Testis (tissue), 3 donors: ENCODE results near the gene CABP4. TPM values are rescaled to one million over a fixed set of nuclear protein-coding genes. Genes with fewer than 3 reads are reported as not detected.
"Not testable (repeated sequence)": the region's sequence is repeated elsewhere in the genome, so short reads cannot be mapped to it uniquely, and the experiment has no call there.

ENCODE experiments used
- DNase-seq: peaks from one replicate; pipeline ENCODE4 v3.0.0-alpha.2; 2019
- H3K27ac ChIP-seq, 2 donors: fragments of 200-600 bp; sonication (generic); one replicate each; pipeline ENCODE4 v1.5.1; 2019
- H3K27me3 ChIP-seq: fragments of 200-600 bp; sonication (generic); one replicate; pipeline ENCODE4 v1.5.1; 2019
- H3K36me3 ChIP-seq: fragments of 200-600 bp; sonication (generic); one replicate; pipeline ENCODE4 v1.5.1; 2017; ENCODE audit warnings: low read depth; ENCODE audit errors: missing control alignments
- H3K4me1 ChIP-seq: fragments of 200-600 bp; sonication (generic); one replicate; pipeline ENCODE4 v1.5.1; 2019
- H3K4me3 ChIP-seq, 2 donors: fragments of 200-600 bp; sonication (generic); one replicate each; pipeline ENCODE4 v1.5.1; 2017 to 2019
- H3K9me3 ChIP-seq: fragments of 200-600 bp; sonication (generic); one replicate; pipeline ENCODE4 v1.5.1; 2017
- POLR2A ChIP-seq: fragments of 450-650 bp; IDR thresholded peaks from one replicate; pipeline ENCODE4 v1.6.1; 2017; ENCODE audit warnings: antibody characterized with exemption, mild to moderate bottlenecking, moderate library complexity
- WGBS, 2 donors: methylation state at CpG; one replicate each; pipeline ENCODE4 v1.1.5; 2018; 5-methylcytosine and 5-hydroxymethylcytosine counted together
- intact Hi-C: fragments of 100-400 bp; cut with DNase I; formaldehyde crosslinking; loops from one replicate; pipeline ENCODE4 v1.15.1; 2023; ENCODE audit warnings: low total_unique reads
- polyA plus RNA-seq: library from polyadenylated mRNA; stranded (reverse); fragments of 350-450 nt; fragmentation: Illumina TruSeq; extraction: RNeasy Lipid Tissue Mini Kit (QIAGEN cat#74804); gene quantifications from one replicate; pipeline ENCODE4 v1.2.3, GENCODE V29; 2014; ENCODE audit warnings: low read depth, low replicate concordance; ENCODE audit not compliant: insufficient read depth
- total RNA-seq, 2 donors: library from RNA; depleted of rRNA; stranded (reverse); fragments of >200 nt; gene quantifications; one replicate each; pipeline ENCODE4 v1.2.3, GENCODE V29; 2016
- TF ChIP-seq, protein P1 (sequence below), 3 experiments: fragments of 450-650 bp in 2 of 3; fragments of 200-600 bp in 1 of 3; sonication (generic) in 1 of 3; IDR thresholded peaks; one replicate each; pipeline ENCODE4 v1.5.1; 2016 to 2019; ENCODE audit warnings: antibody characterized with exemption in 3 of 3, mild to moderate bottlenecking in 2 of 3, moderate library complexity in 1 of 3

The CABP4 gene
- total and polyA plus RNA-seq, 3 donors from 2014 or later = 0.87 to 1.2 (median 0.98) TPM

DNA sequence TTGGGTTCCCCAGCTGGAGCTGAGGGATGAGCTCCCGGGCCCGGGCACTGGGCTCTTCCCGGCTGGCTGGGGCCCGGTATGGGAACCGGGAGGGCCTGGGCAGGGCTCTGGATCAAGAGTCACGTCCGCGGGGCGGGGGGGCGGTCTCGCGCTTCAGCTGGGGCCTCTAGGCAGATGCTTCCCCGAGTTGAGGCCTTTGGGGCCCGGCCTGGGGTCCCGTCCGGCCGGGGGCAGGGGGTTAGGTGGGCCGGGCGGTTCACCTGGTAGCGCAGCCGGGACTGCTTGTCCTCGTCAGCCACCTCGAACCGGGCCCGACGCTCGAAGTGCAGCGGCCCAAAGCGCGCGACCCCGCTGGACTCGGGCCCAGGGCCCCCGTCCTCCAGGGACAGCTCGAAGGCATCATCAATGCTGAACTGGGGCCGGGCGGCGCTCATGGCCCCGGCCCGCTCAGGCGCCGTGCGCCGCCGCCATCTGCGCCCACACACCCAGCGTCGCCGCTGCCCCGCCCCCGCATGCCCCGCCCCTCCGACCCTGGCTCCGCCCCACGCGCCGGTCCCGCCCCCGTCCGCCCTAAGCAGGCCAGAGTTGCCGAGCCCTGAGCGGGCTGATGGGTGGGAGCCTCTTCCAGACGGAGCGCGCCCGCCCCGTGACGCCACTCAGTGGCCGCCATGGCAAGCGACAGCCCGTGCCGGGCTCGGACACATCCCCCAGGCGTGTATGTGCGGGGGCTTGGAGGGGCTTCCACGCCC is 13.8 kb downstream of the CABP4 start, which contains the start of gene TMEM134:
TSS of gene TMEM134 (minus strand) at position 493 of the 749 bp plus-strand sequence. CDS start at position 434, 59 bp downstream.
- Histone ChIP-seq H3K27ac (peak within 1 kb of the TSS; percentile 86 to 91), H3K9me3 (no peaks in the 10 kb centered on the region), H3K36me3 (no peaks in the 10 kb centered on the region), H3K27me3 (no peaks in the 10 kb centered on the region), H3K4me3 (peak within 1 kb of the TSS; percentile 77 to 90), H3K4me1 (peaks cover 12% of the 10 kb centered on the region)
- peak; percentile 94 for DNase-seq
- TF ChIP-seq POLR2A = no peak
- TF ChIP-seq, protein P1, sequence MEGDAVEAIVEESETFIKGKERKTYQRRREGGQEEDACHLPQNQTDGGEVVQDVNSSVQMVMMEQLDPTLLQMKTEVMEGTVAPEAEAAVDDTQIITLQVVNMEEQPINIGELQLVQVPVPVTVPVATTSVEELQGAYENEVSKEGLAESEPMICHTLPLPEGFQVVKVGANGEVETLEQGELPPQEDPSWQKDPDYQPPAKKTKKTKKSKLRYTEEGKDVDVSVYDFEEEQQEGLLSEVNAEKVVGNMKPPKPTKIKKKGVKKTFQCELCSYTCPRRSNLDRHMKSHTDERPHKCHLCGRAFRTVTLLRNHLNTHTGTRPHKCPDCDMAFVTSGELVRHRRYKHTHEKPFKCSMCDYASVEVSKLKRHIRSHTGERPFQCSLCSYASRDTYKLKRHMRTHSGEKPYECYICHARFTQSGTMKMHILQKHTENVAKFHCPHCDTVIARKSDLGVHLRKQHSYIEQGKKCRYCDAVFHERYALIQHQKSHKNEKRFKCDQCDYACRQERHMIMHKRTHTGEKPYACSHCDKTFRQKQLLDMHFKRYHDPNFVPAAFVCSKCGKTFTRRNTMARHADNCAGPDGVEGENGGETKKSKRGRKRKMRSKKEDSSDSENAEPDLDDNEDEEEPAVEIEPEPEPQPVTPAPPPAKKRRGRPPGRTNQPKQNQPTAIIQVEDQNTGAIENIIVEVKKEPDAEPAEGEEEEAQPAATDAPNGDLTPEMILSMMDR (IDR thresholded peaks at IDR 0.05) = peak in 2 of 3 experiments; percentile 27 to 38
- 1% methylated on average over 48 of the region's 76 CpGs; no CpG with 5 or more reads in 1 of the 2 donors for WGBS, 2 donors
- intact Hi-C loops = no loop called here

DNA sequence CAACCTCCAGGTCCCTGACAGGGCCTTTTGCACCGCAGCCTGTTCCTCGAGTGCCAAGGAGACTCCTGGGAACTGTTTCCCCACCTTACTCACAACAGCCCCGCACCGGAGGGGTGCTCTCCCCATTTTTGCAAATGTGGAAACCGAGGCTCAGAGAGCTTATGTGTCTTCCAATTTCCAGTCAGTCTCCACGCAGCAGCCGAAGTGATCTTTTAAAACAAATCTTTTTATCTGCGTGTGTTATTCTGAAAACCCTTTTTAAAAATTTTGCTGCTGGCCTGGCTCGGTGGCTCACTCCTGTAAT is 14.3 kb downstream of the CABP4 start:
- TF ChIP-seq, protein P1 (IDR thresholded peaks at IDR 0.05) = no peak
- TF ChIP-seq POLR2A = no peak
- WGBS, 2 donors = 1 to 7% methylated on average over 9 of the region's 9 CpGs
- Histone ChIP-seq H3K36me3 (no peaks in the 10 kb centered on the region), H3K27ac (peak overlapping the region; percentile 86 to 91), H3K27me3 (no peaks in the 10 kb centered on the region), H3K4me1 (peaks cover 9% of the 10 kb centered on the region), H3K9me3 (no peaks in the 10 kb centered on the region), H3K4me3 (peak overlapping the region; percentile 77 to 90)
- intact Hi-C loops = no loop called here
- no peak for DNase-seq

DNA sequence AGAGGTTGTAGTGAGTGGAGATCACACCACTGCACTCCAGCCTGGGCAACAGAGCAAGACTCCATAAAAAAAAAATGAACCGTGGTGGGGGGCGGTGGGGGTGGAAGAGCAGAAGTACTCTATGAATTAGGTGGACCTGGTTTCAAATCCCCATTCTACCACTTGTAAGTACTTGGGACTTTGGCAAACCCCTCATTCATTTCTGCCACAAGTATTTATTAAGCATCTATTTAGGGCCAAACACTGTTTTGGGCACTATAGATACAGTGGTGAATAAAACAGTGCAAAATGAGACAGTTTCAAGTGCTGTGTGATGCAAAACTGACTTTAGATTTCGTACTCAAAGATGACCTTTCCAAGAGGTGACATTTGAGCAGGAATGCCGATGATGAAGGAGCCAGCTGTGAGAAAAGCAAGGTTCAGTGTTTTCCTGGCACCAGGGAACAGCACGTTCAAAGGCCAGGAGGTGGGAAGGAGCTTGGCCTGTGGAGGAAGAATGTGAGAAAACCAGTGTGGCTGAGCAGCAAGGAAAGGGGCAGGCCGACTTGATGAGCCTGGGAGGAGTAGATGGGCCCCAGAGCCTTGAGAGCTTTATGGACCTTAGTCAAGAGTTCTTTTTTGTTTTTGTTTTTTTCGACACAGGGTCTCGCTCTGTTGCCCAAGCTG is 15.3 kb downstream of the CABP4 start:
- TF ChIP-seq, protein P1 (IDR thresholded peaks at IDR 0.05) = no peak
- TF ChIP-seq POLR2A = no peak
- intact Hi-C loops = no loop called here
- 62 to 72% methylated on average over 8 of the region's 8 CpGs for WGBS, 2 donors
- no peak for DNase-seq
- no peaks in the 10 kb centered on the region for H3K27me3 ChIP-seq
- H3K27ac ChIP-seq = no peak overlapping the region
- no peak overlapping the region for H3K4me3 ChIP-seq
- H3K4me1 ChIP-seq = peaks cover 9% of the 10 kb centered on the region
- no peaks in the 10 kb centered on the region for H3K9me3 ChIP-seq
- no peaks in the 10 kb centered on the region for H3K36me3 ChIP-seq

DNA sequence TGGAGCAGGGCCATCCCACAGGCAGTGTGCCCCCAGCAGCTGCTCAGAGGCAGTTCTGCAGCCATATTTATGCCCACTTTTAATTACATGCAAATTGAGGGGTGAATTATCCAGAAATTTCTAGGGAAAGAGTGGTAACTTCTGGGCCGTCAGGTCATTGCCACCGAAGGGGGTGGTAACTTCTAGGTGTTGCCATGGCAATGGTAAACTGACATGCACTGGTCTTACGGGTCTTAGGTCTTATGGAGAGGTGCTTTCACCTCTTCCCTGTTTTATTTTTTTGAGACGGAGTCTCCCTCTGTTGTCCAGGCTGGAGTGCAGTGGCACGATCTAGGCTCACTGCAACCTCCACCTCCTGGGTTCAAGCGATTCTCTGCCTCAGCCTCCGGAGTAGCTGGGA is 17.7 kb downstream of the CABP4 start:
- Histone ChIP-seq H3K4me3 (no peak overlapping the region), H3K36me3 (no peaks in the 10 kb centered on the region), H3K4me1 (peaks cover 5% of the 10 kb centered on the region), H3K9me3 (no peaks in the 10 kb centered on the region), H3K27me3 (no peaks in the 10 kb centered on the region), H3K27ac (no peak overlapping the region)
- TF ChIP-seq POLR2A = no peak
- TF ChIP-seq, protein P1 (IDR thresholded peaks at IDR 0.05) = no peak
- no peak for DNase-seq
- intact Hi-C loops = no loop called here
- 73 to 75% methylated on average over 7 of the region's 7 CpGs for WGBS, 2 donors

DNA sequence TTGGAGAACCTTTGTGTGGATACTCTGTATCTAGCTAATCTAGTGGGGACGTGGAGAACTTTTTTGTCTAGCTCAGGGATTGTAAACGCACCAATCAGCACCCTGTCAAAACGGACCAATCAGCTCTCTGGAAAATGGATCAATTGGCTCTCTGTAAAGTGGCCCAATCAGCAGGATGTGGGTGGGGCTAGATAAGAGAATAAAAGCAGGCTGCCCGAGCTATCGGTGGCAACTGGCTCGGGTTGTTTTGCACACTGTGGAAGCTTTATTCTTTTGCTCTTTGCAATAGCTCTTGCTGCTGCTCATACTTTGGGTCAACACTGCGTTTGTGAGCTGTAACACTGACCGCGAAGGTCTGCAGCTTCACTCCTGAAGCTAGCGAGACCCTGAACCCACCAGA is 21.5 kb downstream of the CABP4 start:
- intact Hi-C loops = not testable (repeated sequence)
- WGBS, 2 donors = 57 to 58% methylated on average over 10 of the region's 10 CpGs

DNA sequence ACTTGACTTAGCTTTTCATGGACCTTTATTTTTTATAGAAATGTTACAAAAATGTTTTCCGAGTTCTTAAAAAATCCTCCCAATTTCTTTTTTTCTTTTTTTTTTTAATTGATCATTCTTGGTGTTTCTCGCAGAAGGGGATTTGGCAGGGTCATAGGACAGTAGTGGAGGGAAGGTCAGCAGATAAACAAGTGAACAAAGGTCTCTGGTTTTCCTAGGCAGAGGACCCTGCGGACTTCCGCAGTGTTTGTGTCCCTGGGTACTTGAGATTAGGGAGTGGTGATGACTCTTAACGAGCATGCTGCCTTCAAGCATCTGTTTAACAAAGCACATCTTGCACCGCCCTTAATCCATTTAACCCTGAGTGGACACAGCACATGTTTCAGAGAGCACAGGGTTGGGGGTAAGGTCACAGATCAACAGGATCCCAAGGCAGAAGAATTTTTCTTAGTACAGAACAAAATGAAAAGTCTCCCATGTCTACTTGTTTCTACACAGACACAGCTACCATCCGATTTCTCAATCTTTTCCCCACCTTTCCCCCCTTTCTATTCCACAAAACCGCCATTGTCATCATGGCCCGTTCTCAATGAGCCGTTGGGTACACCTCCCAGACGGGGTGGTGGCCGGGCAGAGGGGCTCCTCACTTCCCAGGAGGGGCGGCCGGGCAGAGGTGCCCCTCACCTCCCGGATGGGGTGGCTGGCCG is 22.3 kb downstream of the CABP4 start:
- H3K27ac ChIP-seq, H3K4me3 ChIP-seq, H3K36me3 ChIP-seq, H3K4me1 ChIP-seq, H3K27me3 ChIP-seq, intact Hi-C loops, DNase-seq, H3K9me3 ChIP-seq: not testable (repeated sequence)
- 71 to 83% methylated on average over 15 to 16 of the region's 16 CpGs for WGBS, 2 donors

More for the DNA sequence above, 21.5 kb downstream of the CABP4 start:
- H3K4me3 ChIP-seq = peak overlapping the region in 1 of 2 donors; percentile 15
- H3K9me3 ChIP-seq, H3K27ac ChIP-seq, H3K27me3 ChIP-seq, H3K36me3 ChIP-seq, H3K4me1 ChIP-seq: not testable (repeated sequence)
- DNase-seq = peak; percentile 58
